Lower leg skin (tissue), 3 donors: ENCODE data around the gene ASAP2.

Experiments used
- POLR2A ChIP-seq, 2 donors: fragments of 450-650 bp; IDR thresholded peaks; one replicate each; pipeline ENCODE4 v1.6.1; 2016 to 2017; ENCODE audit warnings: antibody characterized with exemption in 2 of 2, mild to moderate bottlenecking in 1 of 2, moderate library complexity in 1 of 2
- TF ChIP-seq, protein P1 (sequence below), 3 donors: fragments of 450-650 bp; IDR thresholded peaks; one replicate each; pipeline ENCODE4 v1.5.1; 2016; ENCODE audit warnings: antibody characterized with exemption in 3 of 3, mild to moderate bottlenecking in 3 of 3, moderate library complexity in 2 of 3

DNA sequence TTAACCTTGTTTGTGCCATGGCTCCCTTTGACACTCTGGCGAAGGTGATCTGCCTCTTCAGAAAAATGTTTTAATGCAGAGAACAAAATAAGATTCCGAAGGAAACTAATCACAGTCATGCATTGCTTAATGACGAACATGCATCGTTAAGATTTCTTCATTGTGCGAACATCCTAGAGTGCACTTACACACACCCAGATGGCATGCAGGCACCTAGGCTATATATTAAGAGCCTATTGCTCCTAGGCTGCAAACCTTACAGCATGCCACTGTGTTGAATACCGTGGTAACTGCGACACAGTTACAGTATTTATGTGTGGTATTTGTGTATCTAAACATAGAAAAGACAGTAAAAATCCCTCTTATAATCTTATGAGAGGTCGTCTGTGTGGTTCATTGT lies 8.3 kb downstream of the ASAP2 start:
- TF ChIP-seq, protein P1, sequence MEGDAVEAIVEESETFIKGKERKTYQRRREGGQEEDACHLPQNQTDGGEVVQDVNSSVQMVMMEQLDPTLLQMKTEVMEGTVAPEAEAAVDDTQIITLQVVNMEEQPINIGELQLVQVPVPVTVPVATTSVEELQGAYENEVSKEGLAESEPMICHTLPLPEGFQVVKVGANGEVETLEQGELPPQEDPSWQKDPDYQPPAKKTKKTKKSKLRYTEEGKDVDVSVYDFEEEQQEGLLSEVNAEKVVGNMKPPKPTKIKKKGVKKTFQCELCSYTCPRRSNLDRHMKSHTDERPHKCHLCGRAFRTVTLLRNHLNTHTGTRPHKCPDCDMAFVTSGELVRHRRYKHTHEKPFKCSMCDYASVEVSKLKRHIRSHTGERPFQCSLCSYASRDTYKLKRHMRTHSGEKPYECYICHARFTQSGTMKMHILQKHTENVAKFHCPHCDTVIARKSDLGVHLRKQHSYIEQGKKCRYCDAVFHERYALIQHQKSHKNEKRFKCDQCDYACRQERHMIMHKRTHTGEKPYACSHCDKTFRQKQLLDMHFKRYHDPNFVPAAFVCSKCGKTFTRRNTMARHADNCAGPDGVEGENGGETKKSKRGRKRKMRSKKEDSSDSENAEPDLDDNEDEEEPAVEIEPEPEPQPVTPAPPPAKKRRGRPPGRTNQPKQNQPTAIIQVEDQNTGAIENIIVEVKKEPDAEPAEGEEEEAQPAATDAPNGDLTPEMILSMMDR (IDR thresholded peaks at IDR 0.05): no peak
- TF ChIP-seq POLR2A (IDR thresholded peaks at IDR 0.05): no peak
